GM12878 (cell line): ENCODE results near the gene CUL5. TPM values are rescaled to one million over a fixed set of nuclear protein-coding genes. Genes with fewer than 3 reads are reported as not detected.

Source experiments
- CBX5 ChIP-seq: sonication (generic); IDR thresholded peaks from 2 replicates; pipeline ENCODE4 v1.6.1; 2016; ENCODE audit warnings: low read depth, moderate library complexity, mild to moderate bottlenecking, inconsistent platforms
- CHD4 ChIP-seq: fragments of 200-600 bp; sonication (generic); IDR thresholded peaks from 2 replicates; pipeline ENCODE4 v1.6.1; 2016; ENCODE audit warnings: mild to moderate bottlenecking
- FOXM1 ChIP-seq: IDR thresholded peaks from 2 replicates; pipeline ENCODE4 v1.6.1; 2012; ENCODE audit warnings: low read depth, mild to moderate bottlenecking, inconsistent platforms, low read length, moderate library complexity
- HDAC6 ChIP-seq: fragments of 200-600 bp; sonication (generic); IDR thresholded peaks from one replicate; pipeline ENCODE4 v1.8.0; 2017; ENCODE audit warnings: antibody characterized with exemption; ENCODE audit not compliant: unreplicated experiment
- LARP7 ChIP-seq: fragments of 450-650 bp; IDR thresholded peaks from 2 replicates; pipeline ENCODE4 v1.6.1; 2017; ENCODE audit warnings: mild to moderate bottlenecking
- RAD51 ChIP-seq: fragments of 450-650 bp; IDR thresholded peaks from 2 replicates; pipeline ENCODE4 v1.6.1; 2016; ENCODE audit warnings: moderate library complexity, mild to moderate bottlenecking, inconsistent platforms
- SREBF1 ChIP-seq: IDR thresholded peaks from 2 replicates; pipeline ENCODE4 v1.6.1; 2012; ENCODE audit warnings: mild to moderate bottlenecking, low read length
- TAF1 ChIP-seq: IDR thresholded peaks from 2 replicates; pipeline ENCODE4 v1.6.1; 2011; ENCODE audit warnings: mild to moderate bottlenecking, low read depth, low read length, borderline replicate concordance
- polyA plus RNA-seq, 11 experiments: library from polyadenylated mRNA; depleted of rRNA in 4 of 11; unstranded in 6 of 11; stranded (reverse) in 5 of 11; fragments of >200 nt; fragmentation: Nextera tagmentation in 4 of 11; fragmentation: Illumina TruSeq in 1 of 11; extraction: Ambion mirVana in 4 of 11; extraction: Trizol in 1 of 11; gene quantifications; 1 replicate in 1 of 11; 2 replicates in 10 of 11; pipeline versions ENCODE4 v1.2.1 to v1.2.3, GENCODE V29; 2011 to 2016; ENCODE audit warnings: inconsistent platforms in 2 of 11, missing spikeins in 2 of 11, low read depth in 1 of 11
- total RNA-seq, 4 experiments: library from RNA; depleted of rRNA in 3 of 4; stranded (reverse); fragments of >200 nt in 3 of 4; fragmentation: Illumina TruSeq in 1 of 4; extraction: Trizol in 1 of 4; gene quantifications; 2 replicates each; pipeline versions ENCODE4 v1.2.1 to v1.2.3, GENCODE V29; 2013 to 2021
- TF ChIP-seq, protein P1 (sequence below): fragments of 450-650 bp; IDR thresholded peaks from 2 replicates; pipeline ENCODE4 v1.6.1; 2017; ENCODE audit warnings: mild to moderate bottlenecking, moderate library complexity
- TF ChIP-seq, protein P2 (sequence below): IDR thresholded peaks from 2 replicates; pipeline ENCODE4 v1.6.1; 2012; ENCODE audit warnings: low read length, inconsistent platforms

Gene CUL5
- total and polyA plus RNA-seq, 10 of the 15 experiments (the other 5 are each of a cell fraction or from before 2014, with no cell fraction given): 9.1 to 37.6 (median 18.3) TPM

DNA sequence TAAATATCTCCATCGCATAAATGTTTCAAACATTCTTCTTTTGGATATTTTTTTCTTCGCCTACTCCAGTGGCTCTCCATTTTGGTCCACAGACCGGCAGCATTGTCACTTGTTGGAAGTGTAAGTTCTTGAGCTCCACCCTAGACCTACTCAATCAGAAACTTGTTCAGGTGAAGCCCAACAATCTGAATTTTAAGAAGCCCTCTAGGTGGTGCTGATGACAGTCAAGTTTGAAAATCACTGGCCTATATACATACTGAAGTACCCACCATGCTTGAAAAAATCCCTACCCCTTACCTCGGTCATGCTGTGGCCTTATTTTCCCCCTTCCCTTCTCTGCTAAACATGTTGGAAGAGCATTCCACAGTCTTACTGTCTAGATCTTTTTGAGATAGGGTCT, 102.4 kb downstream of the CUL5 start (continued):
- TF ChIP-seq, protein P1, sequence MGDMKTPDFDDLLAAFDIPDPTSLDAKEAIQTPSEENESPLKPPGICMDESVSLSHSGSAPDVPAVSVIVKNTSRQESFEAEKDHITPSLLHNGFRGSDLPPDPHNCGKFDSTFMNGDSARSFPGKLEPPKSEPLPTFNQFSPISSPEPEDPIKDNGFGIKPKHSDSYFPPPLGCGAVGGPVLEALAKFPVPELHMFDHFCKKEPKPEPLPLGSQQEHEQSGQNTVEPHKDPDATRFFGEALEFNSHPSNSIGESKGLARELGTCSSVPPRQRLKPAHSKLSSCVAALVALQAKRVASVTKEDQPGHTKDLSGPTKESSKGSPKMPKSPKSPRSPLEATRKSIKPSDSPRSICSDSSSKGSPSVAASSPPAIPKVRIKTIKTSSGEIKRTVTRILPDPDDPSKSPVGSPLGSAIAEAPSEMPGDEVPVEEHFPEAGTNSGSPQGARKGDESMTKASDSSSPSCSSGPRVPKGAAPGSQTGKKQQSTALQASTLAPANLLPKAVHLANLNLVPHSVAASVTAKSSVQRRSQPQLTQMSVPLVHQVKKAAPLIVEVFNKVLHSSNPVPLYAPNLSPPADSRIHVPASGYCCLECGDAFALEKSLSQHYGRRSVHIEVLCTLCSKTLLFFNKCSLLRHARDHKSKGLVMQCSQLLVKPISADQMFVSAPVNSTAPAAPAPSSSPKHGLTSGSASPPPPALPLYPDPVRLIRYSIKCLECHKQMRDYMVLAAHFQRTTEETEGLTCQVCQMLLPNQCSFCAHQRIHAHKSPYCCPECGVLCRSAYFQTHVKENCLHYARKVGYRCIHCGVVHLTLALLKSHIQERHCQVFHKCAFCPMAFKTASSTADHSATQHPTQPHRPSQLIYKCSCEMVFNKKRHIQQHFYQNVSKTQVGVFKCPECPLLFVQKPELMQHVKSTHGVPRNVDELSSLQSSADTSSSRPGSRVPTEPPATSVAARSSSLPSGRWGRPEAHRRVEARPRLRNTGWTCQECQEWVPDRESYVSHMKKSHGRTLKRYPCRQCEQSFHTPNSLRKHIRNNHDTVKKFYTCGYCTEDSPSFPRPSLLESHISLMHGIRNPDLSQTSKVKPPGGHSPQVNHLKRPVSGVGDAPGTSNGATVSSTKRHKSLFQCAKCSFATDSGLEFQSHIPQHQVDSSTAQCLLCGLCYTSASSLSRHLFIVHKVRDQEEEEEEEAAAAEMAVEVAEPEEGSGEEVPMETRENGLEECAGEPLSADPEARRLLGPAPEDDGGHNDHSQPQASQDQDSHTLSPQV: no peak
- TF ChIP-seq RAD51: no peak
- TF ChIP-seq FOXM1: no peak
- no peak for TF ChIP-seq CBX5
- no peak for TF ChIP-seq LARP7
- TF ChIP-seq CHD4: no peak
- TF ChIP-seq, protein P2, sequence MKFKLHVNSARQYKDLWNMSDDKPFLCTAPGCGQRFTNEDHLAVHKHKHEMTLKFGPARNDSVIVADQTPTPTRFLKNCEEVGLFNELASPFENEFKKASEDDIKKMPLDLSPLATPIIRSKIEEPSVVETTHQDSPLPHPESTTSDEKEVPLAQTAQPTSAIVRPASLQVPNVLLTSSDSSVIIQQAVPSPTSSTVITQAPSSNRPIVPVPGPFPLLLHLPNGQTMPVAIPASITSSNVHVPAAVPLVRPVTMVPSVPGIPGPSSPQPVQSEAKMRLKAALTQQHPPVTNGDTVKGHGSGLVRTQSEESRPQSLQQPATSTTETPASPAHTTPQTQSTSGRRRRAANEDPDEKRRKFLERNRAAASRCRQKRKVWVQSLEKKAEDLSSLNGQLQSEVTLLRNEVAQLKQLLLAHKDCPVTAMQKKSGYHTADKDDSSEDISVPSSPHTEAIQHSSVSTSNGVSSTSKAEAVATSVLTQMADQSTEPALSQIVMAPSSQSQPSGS: no peak
- no peak for TF ChIP-seq TAF1
- TF ChIP-seq SREBF1: no peak
- TF ChIP-seq HDAC6: no peak
